ENCODE data around the gene CDC42SE2. TPM values are rescaled to one million over a fixed set of nuclear protein-coding genes. Genes with fewer than 3 reads are reported as not detected.
"Not testable (repeated sequence)": the region's sequence is repeated elsewhere in the genome, so short reads cannot be mapped to it uniquely, and the experiment has no call there.

Gene CDC42SE2
- total and polyA plus RNA-seq, 2 donors from 2014 or later, result 24.8 to 90.7 TPM

DNA sequence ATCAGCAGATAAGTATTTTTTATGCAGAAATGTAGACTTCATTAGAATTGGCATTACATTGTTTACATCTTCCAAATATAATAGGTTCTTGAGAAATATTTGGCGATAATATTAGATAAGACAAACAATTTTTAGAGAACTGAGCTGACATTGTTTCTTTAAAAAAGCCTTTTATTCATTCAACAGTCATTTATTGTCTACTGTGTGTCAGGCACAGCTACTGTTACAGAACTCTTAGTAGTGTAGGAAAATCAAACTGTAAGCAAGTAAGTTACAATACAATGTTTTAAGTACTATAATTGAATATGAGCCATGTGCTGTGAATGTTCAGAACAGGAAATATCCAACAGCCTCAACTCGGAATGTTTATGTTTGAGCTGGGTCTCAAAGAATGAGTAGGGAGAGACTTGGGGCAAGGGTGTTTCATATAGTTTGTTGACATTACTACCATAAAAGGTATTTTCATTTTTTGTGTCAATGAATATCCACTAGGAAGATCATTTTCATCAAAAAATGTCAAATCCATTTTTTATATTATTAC lies 114.0 kb downstream of the CDC42SE2 start:
- no peak for DNase-seq
- Histone ChIP-seq H3K9me3 (ENCODE audit: control insufficient read depth in 2 of 3, insufficient read depth in 1 of 3, low read length in 3 of 3) (no peaks in the 10 kb centered on the region), H3K27me3 (ENCODE audit: control insufficient read depth, insufficient read depth, low read length) (no peaks in the 10 kb centered on the region), H3K36me3 (ENCODE audit: control insufficient read depth in 2 of 3, insufficient read depth in 3 of 3, low read length in 3 of 3) (no peaks in the 10 kb centered on the region), H3K4me3 (ENCODE audit: low read length in 3 of 3) (no peak overlapping the region), H3K27ac (ENCODE audit: low read depth in 2 of 2, low read length in 2 of 2) (peak overlapping the region in 1 of 2 donors; percentile 30), H3K4me1 (ENCODE audit: control insufficient read depth in 2 of 3, insufficient read depth in 2 of 3, low read depth in 1 of 3, low read length in 3 of 3) (peaks cover 0 to 13% (median 2%) of the 10 kb centered on the region in 3 donors), H3K9ac (ENCODE audit: low read length in 3 of 3) (no peak overlapping the region)
- no peak for FAIRE-seq
- TF ChIP-seq, protein P1, sequence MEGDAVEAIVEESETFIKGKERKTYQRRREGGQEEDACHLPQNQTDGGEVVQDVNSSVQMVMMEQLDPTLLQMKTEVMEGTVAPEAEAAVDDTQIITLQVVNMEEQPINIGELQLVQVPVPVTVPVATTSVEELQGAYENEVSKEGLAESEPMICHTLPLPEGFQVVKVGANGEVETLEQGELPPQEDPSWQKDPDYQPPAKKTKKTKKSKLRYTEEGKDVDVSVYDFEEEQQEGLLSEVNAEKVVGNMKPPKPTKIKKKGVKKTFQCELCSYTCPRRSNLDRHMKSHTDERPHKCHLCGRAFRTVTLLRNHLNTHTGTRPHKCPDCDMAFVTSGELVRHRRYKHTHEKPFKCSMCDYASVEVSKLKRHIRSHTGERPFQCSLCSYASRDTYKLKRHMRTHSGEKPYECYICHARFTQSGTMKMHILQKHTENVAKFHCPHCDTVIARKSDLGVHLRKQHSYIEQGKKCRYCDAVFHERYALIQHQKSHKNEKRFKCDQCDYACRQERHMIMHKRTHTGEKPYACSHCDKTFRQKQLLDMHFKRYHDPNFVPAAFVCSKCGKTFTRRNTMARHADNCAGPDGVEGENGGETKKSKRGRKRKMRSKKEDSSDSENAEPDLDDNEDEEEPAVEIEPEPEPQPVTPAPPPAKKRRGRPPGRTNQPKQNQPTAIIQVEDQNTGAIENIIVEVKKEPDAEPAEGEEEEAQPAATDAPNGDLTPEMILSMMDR (IDR thresholded peaks at IDR 0.05; ENCODE audit: borderline replicate concordance, extremely low read depth, insufficient read depth), result no peak
- intact Hi-C loops (cut with DNase I), result no loop called here

DNA sequence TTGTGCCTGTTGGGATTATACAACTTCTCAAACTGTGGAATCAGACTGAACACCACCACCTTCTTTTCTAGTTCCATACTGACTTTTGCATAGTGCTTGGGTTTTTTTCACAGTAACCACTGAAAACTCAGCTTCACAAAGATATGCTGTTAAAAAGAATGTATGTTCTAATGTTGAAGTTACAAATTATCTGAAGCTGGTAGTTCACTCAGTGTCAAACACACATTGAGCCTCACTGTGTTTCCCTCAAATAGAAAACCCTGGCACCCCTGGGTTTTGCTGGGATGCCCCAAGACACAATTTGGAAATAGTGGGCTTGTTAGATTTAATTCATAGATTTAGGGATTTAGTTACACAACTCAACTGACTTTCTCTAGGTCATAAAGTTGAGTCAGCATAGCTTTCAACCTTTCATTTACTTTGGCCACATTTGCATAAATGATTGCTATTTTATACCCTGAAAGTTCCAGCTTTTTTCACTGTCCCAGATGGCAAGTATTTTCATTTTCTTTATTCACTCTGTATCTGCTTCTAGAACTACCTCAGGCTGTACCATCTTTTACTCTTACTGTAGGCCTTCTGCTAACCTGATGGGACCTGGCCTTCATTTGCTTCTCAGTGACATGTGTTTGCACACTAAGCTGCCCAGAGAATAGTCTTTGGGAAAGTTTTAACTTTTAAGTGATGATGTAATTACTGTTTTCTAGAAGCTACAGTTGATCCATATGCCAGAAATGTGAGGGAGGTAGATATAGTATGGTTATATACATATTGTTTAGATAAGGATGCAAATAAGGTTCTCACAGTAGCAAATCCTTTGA lies 115.1 kb downstream of the CDC42SE2 start:
- H3K4me1 ChIP-seq (ENCODE audit: control insufficient read depth in 2 of 3, insufficient read depth in 2 of 3, low read depth in 1 of 3, low read length in 3 of 3), result peaks cover 0 to 13% (median 2%) of the 10 kb centered on the region in 3 donors

DNA sequence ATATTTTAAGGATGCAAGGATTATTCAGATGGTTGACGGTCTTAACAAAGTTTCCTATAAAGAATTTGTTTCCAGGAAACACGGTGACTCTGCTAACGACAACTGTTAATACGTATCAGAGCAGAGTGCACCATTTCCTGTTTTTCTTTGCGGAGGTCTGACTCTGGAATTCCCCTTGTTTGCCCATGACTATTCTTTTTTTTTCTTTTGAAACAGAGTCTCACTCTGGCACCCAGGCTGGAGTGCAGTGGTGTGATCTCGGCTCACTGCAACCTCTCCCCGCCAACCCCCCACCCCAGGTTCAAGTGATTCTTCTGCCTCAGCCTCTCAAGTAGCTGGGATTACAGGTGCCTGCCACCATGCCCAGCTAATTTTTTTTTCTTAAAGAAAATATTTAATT lies 115.9 kb downstream of the CDC42SE2 start:
- intact Hi-C loops (cut with DNase I), result no loop called here

More for the DNA sequence above, 115.1 kb downstream of the CDC42SE2 start:
- Histone ChIP-seq H3K27ac (ENCODE audit: low read depth in 2 of 2, low read length in 2 of 2) (peak overlapping the region; percentile 68 to 80), H3K4me3 (ENCODE audit: low read length in 3 of 3) (no peak overlapping the region), H3K9me3 (ENCODE audit: control insufficient read depth in 2 of 3, insufficient read depth in 1 of 3, low read length in 3 of 3) (no peaks in the 10 kb centered on the region), H3K9ac (ENCODE audit: low read length in 3 of 3) (no peak overlapping the region), H3K36me3 (ENCODE audit: control insufficient read depth in 2 of 3, insufficient read depth in 3 of 3, low read length in 3 of 3) (no peaks in the 10 kb centered on the region), H3K27me3 (ENCODE audit: control insufficient read depth, insufficient read depth, low read length) (no peaks in the 10 kb centered on the region)
- intact Hi-C loops (cut with DNase I), result no loop called here
- FAIRE-seq, result no peak
- TF ChIP-seq, protein P1 (IDR thresholded peaks at IDR 0.05; ENCODE audit: borderline replicate concordance, extremely low read depth, insufficient read depth), result no peak
- no peak for DNase-seq

DNA sequence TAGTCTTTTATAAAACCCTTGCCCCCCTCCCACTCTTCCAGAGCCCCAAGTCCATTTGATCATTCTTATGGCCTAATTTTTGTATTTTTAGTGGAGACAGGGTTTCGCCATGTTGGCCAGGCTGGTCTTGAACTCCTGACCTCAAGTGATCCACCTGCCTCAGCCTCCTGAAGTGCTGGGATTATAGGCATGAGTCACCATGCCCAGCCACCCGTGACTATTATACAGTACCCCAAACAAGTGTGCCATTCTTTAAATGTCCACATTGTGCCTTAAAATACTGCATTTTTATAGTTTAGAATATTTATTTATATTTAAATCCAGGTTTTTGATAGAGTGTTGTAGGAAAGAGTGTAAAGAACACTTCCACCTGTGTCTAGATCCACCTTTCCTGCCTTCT lies 116.4 kb downstream of the CDC42SE2 start:
- H3K9ac ChIP-seq (ENCODE audit: low read length in 3 of 3); H3K4me3 ChIP-seq (ENCODE audit: low read length in 3 of 3); H3K27me3 ChIP-seq (ENCODE audit: control insufficient read depth, insufficient read depth, low read length); DNase-seq; H3K36me3 ChIP-seq (ENCODE audit: control insufficient read depth in 2 of 3, insufficient read depth in 3 of 3, low read length in 3 of 3); H3K9me3 ChIP-seq (ENCODE audit: control insufficient read depth in 2 of 3, insufficient read depth in 1 of 3, low read length in 3 of 3); FAIRE-seq; intact Hi-C loops (cut with DNase I): not testable (repeated sequence)
- Histone ChIP-seq H3K27ac (ENCODE audit: low read depth in 2 of 2, low read length in 2 of 2) (peak overlapping the region in 1 of 2 donors; percentile 80), H3K4me1 (ENCODE audit: control insufficient read depth in 2 of 3, insufficient read depth in 2 of 3, low read depth in 1 of 3, low read length in 3 of 3) (peaks cover 0 to 18% (median 2%) of the 10 kb centered on the region in 3 donors)

More for the DNA sequence above, 115.9 kb downstream of the CDC42SE2 start:
- peak overlapping the region; percentile 68 to 80 for H3K27ac ChIP-seq (ENCODE audit: low read depth in 2 of 2, low read length in 2 of 2)
- no peak overlapping the region for H3K4me3 ChIP-seq (ENCODE audit: low read length in 3 of 3)
- no peak for FAIRE-seq
- no peak overlapping the region for H3K9ac ChIP-seq (ENCODE audit: low read length in 3 of 3)
- no peaks in the 10 kb centered on the region for H3K27me3 ChIP-seq (ENCODE audit: control insufficient read depth, insufficient read depth, low read length)
- no peaks in the 10 kb centered on the region for H3K36me3 ChIP-seq (ENCODE audit: control insufficient read depth in 2 of 3, insufficient read depth in 3 of 3, low read length in 3 of 3)
- peaks cover 0 to 18% (median 2%) of the 10 kb centered on the region in 3 donors for H3K4me1 ChIP-seq (ENCODE audit: control insufficient read depth in 2 of 3, insufficient read depth in 2 of 3, low read depth in 1 of 3, low read length in 3 of 3)
- DNase-seq, result peak in 1 of 5 donors; percentile 71
- TF ChIP-seq, protein P1 (IDR thresholded peaks at IDR 0.05; ENCODE audit: borderline replicate concordance, extremely low read depth, insufficient read depth), result no peak
- no peaks in the 10 kb centered on the region for H3K9me3 ChIP-seq (ENCODE audit: control insufficient read depth in 2 of 3, insufficient read depth in 1 of 3, low read length in 3 of 3)

All from kidney (tissue), 14 donors.